Activated CD8-positive, alpha-beta memory T cell treated with anti-CD3 and anti-CD28 coated beads for 48 hours (primary cell): ENCODE data around the gene WSB2.
A peak's percentile ranks its signal among the peaks of the same experiment; 100 is the strongest.
"Not testable (repeated sequence)": the region's sequence is repeated elsewhere in the genome, so short reads cannot be mapped to it uniquely, and the experiment has no call there.

Experiments used
- DNase-seq, 3 experiments: peaks; one replicate each; pipeline ENCODE4 v3.0.0-alpha.2; 2020; ENCODE audit warnings: low read depth in 2 of 3, low spot score in 2 of 3

WSB2 gene

DNA sequence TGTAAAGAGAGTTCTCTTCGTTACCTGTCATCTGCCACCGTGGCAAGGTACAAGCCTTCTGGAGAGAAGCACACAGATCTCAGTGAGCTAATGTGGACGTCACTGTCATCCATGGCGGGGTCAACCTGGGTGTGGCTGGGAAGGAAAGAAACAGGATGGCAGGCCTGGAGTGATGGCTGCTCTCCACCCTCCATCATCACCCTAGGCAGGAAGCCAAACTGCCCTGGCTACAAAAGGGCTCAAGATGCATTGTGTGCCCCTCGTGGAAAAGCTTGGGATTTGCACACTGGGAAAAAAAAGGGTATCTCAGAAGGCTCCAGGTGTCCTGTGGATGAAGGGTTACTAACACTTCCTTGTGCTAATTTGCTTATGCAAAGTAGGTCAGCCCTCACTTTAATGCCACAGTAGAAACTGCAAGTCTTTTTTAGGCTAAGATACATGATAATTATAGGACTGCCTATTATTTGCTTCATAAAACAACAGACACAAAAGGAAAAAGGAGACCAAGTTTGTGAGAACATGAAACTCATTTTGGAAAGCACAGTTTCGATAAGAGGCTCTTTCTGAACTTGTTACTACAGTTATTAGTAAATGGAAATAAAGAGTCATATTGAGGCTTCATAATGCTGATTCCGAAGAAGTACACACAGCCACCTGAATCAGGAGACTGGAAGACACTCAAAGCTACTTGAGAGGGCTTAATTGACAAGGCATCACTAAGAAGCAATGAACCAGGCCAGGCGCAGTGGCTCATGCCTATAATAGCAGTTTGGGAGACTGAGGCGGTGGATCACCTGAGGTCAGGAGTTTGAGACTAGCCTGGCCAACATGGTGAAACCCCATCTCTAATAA, 25.6 kb downstream of the WSB2 start:
- DNase-seq, result no peak

DNA sequence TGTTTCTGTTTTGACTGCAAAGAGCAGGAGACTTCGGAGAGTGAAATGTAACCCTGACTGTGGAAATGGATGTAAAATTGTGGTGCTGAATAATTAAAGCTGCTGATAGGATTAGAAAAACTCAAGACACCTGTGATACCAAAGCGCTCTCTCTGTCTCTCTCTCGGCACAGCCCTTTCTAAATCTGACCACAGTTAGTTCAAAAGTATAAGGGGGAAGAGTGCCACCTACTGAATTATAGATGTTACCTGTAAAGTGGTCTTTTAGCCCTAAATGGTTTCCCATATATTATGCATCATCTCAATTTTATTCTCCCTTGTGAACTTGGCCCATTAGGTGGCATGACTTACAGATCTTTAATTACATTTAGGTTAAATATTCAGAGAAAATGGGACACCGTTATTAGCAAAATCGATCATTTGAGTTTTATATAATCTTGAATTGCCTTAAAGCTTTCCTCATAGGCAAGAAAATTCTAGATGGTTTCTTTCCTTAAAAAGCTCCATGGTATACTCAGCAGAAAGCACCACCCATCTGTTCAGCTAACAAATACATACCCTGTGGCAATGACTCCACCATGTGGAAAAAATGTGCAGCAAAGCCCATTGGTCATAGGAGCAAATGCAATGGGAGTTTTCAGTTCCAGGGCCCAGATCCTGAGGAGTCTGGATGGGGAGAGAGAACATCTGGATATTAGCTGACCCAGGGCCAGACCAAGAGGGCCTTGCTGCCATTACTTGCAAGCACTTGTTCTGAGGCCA, 26.4 kb downstream of the WSB2 start:
- DNase-seq, result no peak

DNA sequence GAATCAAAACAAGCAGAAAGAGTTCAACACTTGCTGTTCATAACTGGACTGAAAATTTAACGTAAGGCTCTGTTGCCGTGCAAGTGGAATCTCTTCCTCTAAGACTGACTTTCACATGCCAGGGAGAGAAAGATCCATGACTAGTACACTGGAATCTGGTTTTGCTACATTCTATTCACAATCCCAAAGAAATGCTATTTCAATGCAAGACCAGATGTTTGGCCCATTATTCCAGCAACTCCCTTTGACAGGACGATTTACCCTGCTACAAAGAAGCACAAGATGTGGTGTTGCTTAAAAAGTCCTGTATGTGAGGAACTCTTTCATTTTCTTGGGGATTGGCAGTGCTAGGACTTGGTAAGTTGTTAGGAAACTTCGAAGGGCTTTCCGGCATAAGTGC, 27.1 kb downstream of the WSB2 start:
- no peak for DNase-seq

DNA sequence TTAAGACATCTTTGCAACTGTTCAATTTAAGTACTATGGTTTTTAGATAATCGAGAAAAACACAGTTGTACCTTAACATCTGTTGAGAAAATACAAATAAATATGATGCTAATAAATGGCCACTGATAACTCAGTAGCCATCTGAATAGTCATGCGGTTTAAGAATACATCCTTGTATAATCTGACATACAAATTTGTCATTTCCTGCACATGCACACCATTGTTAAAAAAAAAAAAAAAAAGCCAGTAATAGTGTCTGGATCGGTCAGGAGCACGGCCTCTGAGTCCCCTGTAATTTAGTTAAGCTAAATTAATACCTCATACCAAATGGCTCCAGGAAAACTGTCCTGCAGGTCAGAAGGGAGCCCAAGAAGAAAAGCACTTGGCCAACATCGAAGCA, 27.7 kb downstream of the WSB2 start:
- no peak for DNase-seq

DNA sequence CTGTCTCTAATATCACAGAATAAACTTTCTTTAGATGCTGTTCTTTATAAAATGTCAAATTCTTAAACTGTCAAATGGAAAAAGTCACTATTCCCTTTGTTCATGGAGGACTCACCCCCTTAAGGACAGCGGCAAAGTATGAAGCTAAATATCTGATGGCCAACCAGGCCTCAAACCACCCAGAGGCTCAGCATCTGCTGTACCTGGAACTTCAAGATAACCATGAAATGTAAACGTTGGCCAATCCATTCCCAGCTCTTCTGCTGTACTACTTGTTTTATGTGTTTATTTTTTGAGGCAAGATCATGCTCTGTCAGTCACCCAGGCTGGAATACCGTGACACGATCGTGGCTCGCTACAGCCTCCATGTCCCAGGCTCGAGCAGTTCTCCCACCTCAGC, 28.8 kb downstream of the WSB2 start:
- DNase-seq, result no peak

DNA sequence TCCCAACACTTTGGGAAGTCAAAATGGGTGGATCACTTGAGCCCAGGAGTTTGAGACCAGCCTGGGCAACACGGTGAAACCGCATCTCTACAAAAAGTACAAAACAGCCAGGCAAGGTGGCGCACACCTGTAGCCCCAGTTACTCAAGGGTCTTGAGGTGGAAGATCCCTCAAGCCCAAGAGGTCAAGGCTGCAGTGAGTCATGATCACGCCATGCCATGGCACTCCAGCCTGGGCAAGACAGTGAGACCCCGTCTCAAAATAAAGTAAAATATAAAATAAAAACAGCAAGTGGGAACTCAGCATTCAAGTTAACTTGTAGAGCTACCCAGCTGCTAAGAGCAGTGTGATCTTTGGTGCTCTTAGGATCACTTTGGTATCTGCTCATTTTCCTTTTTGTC, 31.8 kb downstream of the WSB2 start:
- no peak for DNase-seq

DNA sequence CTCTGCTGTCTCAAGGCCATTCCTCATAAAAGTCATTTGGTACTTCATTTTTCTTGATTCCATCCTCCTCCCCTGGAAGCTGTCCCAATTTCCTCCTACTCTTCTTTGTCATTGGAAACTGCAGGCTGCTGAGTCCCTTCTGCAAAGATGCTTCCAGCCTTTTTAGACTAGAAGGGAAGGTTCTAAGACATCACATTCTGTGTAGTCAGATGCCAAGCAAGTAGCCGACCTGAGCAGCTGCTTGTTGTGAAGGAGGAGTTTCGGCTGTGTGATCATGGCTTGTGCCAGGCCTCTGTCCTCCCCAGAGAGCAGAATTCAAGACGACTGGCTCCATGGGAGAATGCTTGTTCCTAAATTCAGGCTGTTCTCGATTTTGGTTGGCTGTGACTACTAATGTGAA, 35.8 kb downstream of the WSB2 start:
- DNase-seq, result no peak

DNA sequence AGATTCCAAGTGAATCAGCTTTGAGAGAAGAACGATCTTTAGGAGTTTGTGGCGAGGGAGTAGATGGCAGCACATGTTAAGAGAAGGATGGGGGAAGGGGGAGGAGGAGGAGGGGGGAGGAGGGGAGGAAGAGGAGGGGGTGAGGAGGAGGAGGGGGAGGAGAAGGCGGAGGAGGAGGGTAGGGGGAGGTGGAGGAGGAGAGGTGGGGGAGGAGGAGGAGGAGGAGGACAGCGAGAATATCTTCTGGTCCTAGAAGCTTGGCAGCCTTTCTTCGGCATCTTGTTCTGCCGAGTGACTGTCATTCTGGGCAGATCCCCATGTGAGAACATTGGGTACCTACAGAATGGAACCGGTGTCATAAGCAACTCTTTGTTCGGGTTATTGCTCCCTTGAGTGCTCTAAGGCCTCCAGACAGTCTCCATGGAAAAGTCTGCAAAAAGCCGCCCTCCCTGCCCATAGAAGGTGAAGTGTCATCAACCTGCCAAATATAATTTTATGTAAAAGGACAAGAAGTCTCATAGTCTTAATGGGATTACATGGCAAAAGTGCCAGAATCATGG, 37.6 kb downstream of the WSB2 start:
- no peak for DNase-seq

DNA sequence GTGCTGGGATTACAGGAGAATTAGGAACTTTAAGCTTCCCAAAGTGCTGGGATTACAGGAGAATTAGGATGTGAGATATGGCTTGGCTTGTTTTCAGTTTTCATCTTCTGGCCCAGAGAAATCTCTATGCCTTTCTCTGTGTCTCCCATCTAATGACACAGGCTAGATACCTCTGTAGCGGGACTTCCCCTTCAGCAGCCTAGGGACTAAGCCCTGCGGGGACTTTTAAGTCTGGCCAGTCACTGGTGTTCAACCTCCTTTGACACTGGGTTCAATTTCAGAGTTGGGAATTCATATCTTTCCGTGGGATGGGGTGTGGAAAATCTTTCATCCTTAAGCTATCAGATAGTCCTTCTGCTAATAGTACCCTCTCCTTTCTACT, 38.3 kb downstream of the WSB2 start:
- DNase-seq, result no peak

DNA sequence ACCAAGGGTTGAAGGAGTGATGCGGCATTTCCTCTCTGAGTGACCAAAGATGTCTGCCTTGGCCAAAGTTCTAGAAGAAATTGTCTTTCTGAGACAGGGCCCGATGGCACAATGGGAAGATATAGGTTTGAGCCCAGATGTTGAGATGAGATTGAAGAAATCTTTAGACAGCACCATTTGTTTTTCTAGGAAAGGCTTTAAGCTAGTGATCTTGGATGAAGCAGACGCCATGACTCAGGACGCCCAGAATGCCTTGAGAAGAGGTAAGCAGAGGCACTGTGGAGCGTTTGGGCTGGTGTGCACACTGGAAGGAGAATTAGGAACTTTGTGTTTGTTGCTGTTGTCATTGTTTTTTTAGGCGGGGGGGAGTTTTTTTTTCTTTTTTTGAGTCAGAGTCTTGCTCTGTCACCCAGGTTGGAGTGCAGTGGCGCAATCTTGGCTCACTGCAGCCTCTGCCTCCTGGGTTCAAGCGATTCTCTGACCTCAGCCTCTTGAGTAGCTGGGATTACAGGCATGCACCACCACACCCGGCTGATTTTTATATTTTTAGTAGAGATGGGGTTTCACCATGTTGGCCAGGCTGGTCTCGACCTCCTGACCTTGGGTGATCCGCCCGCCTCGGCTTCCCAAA, 38.8 kb downstream of the WSB2 start:
- not testable (repeated sequence) for DNase-seq

DNA sequence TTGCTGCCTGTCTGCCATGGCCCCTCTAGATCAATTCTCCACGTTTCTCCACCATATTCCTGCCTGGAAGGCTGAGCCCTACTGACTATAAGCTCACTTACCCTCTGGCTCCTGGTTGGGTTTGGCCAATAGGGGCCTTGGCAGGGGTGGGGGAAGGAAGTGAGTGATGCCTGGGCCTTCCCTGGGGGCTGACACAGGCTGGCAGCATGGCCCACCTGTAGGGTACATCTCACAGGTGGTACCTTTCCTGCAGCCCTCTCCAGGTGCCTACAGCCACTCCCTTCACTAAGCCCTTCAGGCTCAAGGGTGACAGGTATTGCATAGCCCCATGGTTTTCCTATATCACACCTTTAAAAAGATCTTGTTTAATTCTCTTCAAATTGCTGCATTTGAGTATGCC, 40.9 kb downstream of the WSB2 start:
- no peak for DNase-seq

DNA sequence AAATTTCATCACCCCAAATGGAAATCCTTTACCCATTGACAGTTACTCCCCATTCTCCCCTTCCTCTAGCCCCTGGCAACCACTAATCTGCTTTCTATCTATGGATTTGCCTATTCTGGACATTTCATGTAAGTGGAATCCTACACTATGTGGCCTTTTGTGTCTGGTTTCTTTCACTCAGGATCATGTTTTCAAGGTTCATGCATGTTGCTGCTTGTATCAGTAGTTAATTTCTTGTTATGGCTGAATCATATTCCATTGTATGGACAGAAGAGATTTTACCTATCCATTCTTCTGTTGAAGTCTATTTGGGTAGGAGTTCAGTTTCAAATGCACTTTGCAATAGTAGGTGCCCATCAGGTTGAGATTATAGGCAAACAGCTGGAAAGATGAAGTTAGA, 43.1 kb downstream of the WSB2 start:
- DNase-seq, result no peak

DNA sequence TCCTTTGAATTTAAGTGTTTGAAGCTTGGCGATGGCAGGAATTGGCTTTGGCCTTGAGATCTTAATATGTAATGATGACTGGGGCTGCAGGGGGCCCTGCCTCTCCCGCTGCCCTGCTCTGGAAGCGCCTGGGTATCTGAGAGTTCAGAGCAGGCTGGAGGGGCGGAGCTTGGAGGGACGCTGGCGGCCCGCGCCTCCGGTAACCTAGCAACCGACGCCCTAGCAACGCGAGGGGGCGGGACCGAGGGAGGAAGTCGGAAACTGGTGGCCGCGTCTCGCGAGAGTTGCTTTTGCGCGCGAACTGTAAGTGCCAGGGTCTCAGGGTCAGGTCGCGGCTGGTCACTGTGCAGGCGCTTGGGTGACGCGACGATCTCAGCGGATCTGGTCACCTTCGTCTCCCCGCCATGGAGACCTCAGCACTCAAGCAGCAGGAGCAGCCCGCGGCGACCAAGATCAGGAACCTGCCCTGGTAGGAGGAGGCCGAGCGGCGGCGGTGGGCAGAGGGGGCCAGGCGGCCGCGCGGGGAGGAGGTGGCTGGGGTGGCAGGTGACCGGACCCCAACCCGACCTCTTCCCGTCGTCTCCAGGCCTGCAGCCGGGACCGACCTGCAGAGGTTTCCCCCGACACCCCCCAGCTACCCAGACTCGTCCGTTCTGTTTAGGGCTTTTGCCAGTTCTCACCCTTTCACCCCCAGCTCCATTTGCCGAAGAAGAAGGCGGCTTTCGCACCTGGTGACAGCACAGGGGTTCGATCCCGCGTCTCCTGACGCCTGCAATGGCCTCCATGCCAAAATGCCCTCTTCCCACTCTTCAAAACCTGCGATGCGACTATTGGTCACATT, 44.3 kb downstream of the WSB2 start, which contains the start of gene RFC5:
RFC5 (plus strand) TSS at position 280 of the 841 bp plus-strand sequence; CDS start at position 405, 125 bp downstream.
- peak; percentile 94 to 96 (median 95) for DNase-seq

DNA sequence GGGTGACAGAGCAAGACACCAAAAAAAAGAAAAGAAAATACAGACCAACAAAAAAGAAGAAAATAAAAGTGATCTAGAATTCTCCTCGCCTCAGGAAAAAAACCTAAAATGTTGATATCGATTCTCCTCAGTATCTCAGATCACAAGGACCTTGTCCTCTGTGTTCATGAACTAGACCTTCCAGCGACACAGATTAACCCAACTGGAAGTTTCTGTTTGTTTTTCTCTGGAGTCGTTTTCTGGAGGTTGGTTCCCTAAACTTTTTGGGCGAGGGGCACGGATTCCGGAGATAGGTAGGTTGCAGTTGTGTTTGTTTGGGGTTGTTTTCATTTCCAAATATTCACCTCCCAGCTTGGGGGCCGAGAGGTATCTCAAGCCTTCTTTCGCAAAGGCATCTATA, 45.0 kb downstream of the WSB2 start:
- DNase-seq, result no peak

DNA sequence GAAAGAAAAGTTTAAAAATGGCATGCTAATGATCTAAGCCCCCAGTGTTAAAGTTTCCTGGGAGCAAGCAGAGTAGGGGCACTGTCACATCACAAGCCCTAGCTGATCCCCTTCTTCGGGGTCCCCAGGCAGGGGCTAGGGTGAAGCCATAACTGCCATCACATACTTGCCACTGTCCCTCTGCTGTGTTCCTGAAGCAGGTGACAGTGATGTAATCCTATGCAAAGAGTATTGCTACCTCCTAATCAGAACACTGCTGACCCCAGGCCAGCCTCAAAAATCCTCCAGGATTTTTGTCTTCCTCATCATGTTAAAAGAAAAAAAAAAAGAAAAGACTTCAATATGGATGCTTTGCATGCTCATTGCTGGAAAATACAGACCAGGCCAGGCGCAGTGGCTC, 45.7 kb downstream of the WSB2 start:
- DNase-seq, result no peak

DNA sequence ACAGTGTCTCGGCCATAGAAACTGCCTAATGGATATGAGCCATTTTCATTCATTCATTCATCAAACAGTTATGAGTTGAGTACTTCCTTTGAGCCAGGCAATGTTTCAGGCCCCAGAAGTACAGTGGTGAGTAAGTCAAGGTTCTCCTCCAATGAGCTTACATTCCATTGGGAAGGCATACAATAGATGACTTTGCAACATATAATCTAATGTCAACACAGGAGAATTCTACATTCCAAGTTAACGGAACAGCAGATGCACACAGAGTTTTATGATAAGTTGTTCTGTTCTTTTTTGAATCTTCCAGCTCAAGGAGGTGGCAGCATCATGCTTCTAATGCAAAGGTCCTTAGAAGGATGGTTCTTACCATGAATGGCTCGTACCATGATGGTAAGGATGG, 47.7 kb downstream of the WSB2 start:
- no peak for DNase-seq

DNA sequence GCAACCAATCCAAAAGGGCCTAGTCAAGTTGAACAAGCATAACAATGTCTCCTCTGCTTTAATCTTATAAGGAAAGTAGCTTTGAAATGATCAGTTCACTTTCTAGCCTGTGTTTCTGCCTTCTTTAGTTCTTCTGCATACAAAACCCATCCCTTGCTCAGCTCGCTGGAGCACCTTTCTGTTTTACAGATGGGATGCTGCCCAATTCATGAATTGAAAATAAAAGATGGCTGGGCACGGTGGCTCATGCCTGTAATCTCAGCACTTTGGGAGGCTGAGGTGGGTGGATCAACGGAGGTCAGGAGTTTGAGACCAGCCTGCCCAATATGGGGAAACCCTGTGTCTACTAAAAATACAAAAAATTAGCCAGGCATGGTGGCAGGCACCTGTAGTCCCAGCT, 49.0 kb downstream of the WSB2 start:
- DNase-seq, result no peak

DNA sequence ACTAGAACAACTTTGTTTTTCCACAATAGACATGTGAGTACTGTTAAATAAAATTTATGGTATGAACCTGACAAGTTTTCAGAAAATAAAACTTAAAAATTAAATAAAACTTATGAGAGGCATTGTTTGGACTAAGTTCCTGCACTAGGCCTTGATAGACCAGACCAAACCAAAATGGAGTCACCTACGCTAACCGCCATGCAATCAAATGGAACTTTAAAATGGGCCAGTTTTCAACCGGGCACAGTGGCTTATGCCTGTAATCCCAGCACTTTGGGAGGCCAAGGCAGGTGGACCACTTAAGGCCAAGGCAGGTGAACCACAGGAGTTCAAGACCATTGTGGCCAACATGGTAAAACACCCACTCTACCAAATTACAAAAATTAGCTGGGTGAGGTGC, 49.6 kb downstream of the WSB2 start:
- no peak for DNase-seq

DNA sequence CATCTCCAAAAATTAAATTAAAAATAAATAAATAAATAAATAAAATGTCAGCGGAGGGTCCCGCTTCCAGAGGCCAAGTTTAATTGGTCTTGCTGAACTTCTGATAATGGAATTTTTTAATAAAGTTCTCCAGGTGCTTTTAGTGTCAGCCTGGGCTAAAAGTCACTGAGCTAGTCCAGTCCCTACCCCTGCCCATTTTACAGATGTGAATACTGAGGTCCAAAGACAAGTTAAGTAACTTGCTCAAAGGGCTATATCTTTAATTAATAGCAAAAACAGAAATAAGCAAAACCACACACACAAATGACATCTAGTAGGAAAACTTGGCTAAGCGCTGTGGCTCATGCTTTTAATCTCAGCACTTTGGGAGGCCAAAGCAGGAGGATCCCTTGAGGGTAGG, 50.1 kb downstream of the WSB2 start:
- no peak for DNase-seq

DNA sequence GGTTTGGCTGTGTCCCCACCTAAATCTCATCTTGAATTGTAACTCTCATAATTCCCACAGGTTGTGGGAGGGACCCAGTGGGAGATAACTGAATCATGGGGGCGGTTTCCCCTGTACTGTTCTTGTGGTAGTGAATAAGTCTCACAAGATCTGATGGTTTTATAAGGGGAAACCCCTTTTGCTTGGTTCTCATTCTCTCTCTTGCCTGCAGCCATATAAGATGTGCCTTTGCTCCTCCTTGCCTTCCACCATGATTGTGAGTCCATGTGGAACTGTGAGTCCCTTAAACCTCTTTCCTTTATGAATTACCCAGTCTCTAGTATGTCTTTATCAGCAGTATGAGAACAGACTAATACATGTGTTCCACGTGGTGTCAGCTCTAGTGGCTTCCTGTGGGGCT, 61.2 kb downstream of the WSB2 start:
- DNase-seq, result not testable (repeated sequence)

DNA sequence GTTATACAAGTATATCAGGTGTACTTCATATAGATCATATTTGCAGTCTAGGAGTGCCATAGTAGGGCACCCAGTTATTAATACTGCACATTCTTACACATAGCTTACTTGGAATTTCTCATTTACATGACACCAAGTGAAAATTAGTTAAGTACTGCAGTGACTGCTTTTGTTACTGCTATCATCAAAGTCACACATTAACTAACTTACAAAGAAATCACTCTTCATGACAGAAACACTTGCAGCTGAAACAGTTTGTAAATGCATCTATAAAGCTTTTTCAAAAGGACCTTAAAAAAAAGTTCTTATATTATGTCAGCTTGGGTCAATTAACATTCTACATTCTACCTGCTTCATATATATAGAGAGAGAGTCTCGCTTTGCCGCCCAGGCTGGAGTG, 62.3 kb downstream of the WSB2 start:
- DNase-seq, result no peak
